ENCODE data around the gene GPR146. TPM values are rescaled to one million over a fixed set of nuclear protein-coding genes. Genes with fewer than 3 reads are reported as not detected.
A peak's percentile ranks its signal among the peaks of the same experiment; 100 is the strongest.

The GPR146 gene
- total RNA-seq, 1 donor, result 5.1 TPM

DNA sequence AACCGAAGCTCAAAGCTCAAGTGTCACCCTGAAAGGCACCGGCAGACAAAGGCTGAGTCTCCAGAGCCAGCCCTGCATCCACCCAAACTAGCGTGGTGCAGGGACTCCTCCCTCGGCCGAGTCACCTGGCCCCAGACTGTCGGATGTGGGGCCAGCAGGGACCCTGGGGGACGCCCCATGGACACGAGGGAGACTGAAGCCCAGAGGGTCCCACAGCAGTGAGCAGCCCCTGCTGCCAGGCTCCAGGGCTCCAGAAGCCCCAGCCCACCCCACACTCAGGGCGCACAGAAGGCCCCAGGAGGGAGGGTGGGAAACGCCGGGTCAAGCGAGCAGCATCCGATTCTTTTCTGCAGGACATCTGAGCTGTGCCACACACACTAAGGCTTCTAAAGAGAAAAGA lies 20.2 kb downstream of the GPR146 start:
- Histone ChIP-seq H3K27ac (ENCODE audit: low read depth, low read length) (no peak overlapping the region), H3K36me3 (ENCODE audit: insufficient read depth, low read length) (no peaks in the 10 kb centered on the region), H3K79me2 (ENCODE audit: insufficient read depth, low read length) (no peaks in the 10 kb centered on the region), H3K4me2 (ENCODE audit: insufficient read depth, low read length) (no peak overlapping the region), H3K27me3 (ENCODE audit: insufficient read depth, low read length) (no peaks in the 10 kb centered on the region), H3K4me1 (ENCODE audit: insufficient read depth, low read length) (peaks cover 10% of the 10 kb centered on the region), H2AFZ (ENCODE audit: low read length) (no peak overlapping the region), H3K9me3 (ENCODE audit: low read depth, low read length) (no peaks in the 10 kb centered on the region), H3K4me3 (ENCODE audit: insufficient read depth, low read length) (no peak overlapping the region), H4K20me1 (ENCODE audit: insufficient read depth, low read length) (peaks cover 46% of the 10 kb centered on the region)
- TF ChIP-seq, protein P1, sequence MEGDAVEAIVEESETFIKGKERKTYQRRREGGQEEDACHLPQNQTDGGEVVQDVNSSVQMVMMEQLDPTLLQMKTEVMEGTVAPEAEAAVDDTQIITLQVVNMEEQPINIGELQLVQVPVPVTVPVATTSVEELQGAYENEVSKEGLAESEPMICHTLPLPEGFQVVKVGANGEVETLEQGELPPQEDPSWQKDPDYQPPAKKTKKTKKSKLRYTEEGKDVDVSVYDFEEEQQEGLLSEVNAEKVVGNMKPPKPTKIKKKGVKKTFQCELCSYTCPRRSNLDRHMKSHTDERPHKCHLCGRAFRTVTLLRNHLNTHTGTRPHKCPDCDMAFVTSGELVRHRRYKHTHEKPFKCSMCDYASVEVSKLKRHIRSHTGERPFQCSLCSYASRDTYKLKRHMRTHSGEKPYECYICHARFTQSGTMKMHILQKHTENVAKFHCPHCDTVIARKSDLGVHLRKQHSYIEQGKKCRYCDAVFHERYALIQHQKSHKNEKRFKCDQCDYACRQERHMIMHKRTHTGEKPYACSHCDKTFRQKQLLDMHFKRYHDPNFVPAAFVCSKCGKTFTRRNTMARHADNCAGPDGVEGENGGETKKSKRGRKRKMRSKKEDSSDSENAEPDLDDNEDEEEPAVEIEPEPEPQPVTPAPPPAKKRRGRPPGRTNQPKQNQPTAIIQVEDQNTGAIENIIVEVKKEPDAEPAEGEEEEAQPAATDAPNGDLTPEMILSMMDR (IDR thresholded peaks at IDR 0.05; ENCODE audit: extremely low read depth, low read depth, low read length), result no peak
- DNase-seq (ENCODE audit: insufficient read length, low spot score, missing footprints), result peak; percentile 88

DNA sequence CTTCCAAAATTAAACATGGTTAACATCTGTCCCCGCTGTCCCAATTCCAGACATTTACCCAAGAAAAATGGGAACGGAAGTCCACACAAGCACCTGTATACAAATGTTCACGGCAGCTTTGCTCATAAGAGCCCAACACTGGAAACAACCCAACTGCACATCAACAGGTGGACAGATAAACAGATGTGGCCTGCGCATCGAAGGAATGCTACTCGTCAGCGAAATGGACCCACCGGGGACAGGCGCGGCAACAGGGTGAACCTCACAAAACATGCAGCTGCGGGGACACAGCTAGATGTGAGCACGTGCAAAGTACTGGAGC lies 20.9 kb downstream of the GPR146 start:
- Histone ChIP-seq H3K4me2 (ENCODE audit: insufficient read depth, low read length) (peak overlapping the region; percentile 71), H3K27me3 (ENCODE audit: insufficient read depth, low read length) (no peaks in the 10 kb centered on the region), H2AFZ (ENCODE audit: low read length) (no peak overlapping the region), H3K4me3 (ENCODE audit: insufficient read depth, low read length) (peak overlapping the region; percentile 53), H3K36me3 (ENCODE audit: insufficient read depth, low read length) (no peaks in the 10 kb centered on the region), H3K9me3 (ENCODE audit: low read depth, low read length) (no peaks in the 10 kb centered on the region), H3K79me2 (ENCODE audit: insufficient read depth, low read length) (no peaks in the 10 kb centered on the region), H4K20me1 (ENCODE audit: insufficient read depth, low read length) (peaks cover 44% of the 10 kb centered on the region), H3K27ac (ENCODE audit: low read depth, low read length) (no peak overlapping the region), H3K4me1 (ENCODE audit: insufficient read depth, low read length) (peaks cover 9% of the 10 kb centered on the region)
- DNase-seq (ENCODE audit: insufficient read length, low spot score, missing footprints), result peak; percentile 85
- TF ChIP-seq, protein P1 (IDR thresholded peaks at IDR 0.05; ENCODE audit: extremely low read depth, low read depth, low read length), result no peak

- Histone ChIP-seq H3K27ac (ENCODE audit: low read depth, low read length) (no peak overlapping the region), H3K4me3 (ENCODE audit: insufficient read depth, low read length) (peak overlapping the region; percentile 53), H2AFZ (ENCODE audit: low read length) (peak overlapping the region; percentile 34), H3K4me2 (ENCODE audit: insufficient read depth, low read length) (peak overlapping the region; percentile 71), H3K4me1 (ENCODE audit: insufficient read depth, low read length) (peaks cover 5% of the 10 kb centered on the region), H3K79me2 (ENCODE audit: insufficient read depth, low read length) (no peaks in the 10 kb centered on the region), H4K20me1 (ENCODE audit: insufficient read depth, low read length) (peaks cover 43% of the 10 kb centered on the region), H3K36me3 (ENCODE audit: insufficient read depth, low read length) (no peaks in the 10 kb centered on the region), H3K9me3 (ENCODE audit: low read depth, low read length) (no peaks in the 10 kb centered on the region), H3K27me3 (ENCODE audit: insufficient read depth, low read length) (no peaks in the 10 kb centered on the region)
- DNase-seq (ENCODE audit: insufficient read length, low spot score, missing footprints), result peak; percentile 100
- TF ChIP-seq, protein P1 (IDR thresholded peaks at IDR 0.05; ENCODE audit: extremely low read depth, low read depth, low read length), result peak; percentile 77
These were observed 21.4 kb downstream of the GPR146 start for GRCh38 chr7:1065585-1066241.

DNA sequence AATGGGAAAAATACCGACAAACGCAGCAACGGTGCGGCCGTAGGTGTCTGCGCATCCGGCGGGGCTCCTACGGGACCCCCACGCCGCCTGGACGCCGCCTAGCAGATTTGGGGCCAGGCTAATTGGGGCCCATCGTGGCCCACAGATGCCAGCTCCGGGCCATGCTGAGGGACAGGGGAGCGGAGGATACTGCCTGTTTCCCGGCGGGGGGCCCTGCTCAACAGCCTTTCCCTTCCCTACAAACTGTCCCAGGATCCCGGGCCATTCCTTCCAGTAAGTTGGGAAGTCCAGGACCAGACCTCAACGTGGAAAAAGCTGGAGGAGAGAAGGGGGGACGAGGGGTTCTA lies 21.9 kb downstream of the GPR146 start:
- TF ChIP-seq, protein P1 (IDR thresholded peaks at IDR 0.05; ENCODE audit: extremely low read depth, low read depth, low read length), result no peak
- H3K4me2 ChIP-seq (ENCODE audit: insufficient read depth, low read length), result no peak overlapping the region
- H3K27me3 ChIP-seq (ENCODE audit: insufficient read depth, low read length), result no peaks in the 10 kb centered on the region

More for the DNA sequence above, 21.9 kb downstream of the GPR146 start:
- Histone ChIP-seq H3K4me3 (ENCODE audit: insufficient read depth, low read length) (no peak overlapping the region), H2AFZ (ENCODE audit: low read length) (no peak overlapping the region), H3K27ac (ENCODE audit: low read depth, low read length) (no peak overlapping the region), H3K4me1 (ENCODE audit: insufficient read depth, low read length) (peaks cover 5% of the 10 kb centered on the region), H3K79me2 (ENCODE audit: insufficient read depth, low read length) (no peaks in the 10 kb centered on the region), H4K20me1 (ENCODE audit: insufficient read depth, low read length) (peaks cover 42% of the 10 kb centered on the region), H3K36me3 (ENCODE audit: insufficient read depth, low read length) (no peaks in the 10 kb centered on the region), H3K9me3 (ENCODE audit: low read depth, low read length) (no peaks in the 10 kb centered on the region)
- no peak for DNase-seq (ENCODE audit: insufficient read length, low spot score, missing footprints)

Data from osteoblast (primary cell).